MM.1S (cell line): ENCODE data around the gene KSR2.

Source experiments
- DNase-seq: peaks from one replicate; pipeline ENCODE4 v3.0.0-alpha.2; 2015
- H2AFZ ChIP-seq: fragments of 300-600 bp; sonication (generic); 2 replicates; pipeline ENCODE4 v1.6.0; 2016; ENCODE audit warnings: antibody characterized with exemption, low read length
- H3F3A ChIP-seq: fragments of 300-600 bp; sonication (generic); 2 replicates; pipeline ENCODE4 v1.6.1; 2016; ENCODE audit warnings: mild to moderate bottlenecking, antibody characterized with exemption, low read length, moderate library complexity, mixed read lengths; ENCODE audit not compliant: insufficient read depth
- H3K27ac ChIP-seq: fragments of 300-600 bp; sonication (generic); 2 replicates; pipeline ENCODE4 v1.5.1; 2016; ENCODE audit warnings: mild to moderate bottlenecking, low read length
- H3K27me3 ChIP-seq: fragments of 300-600 bp; sonication (generic); replicated peaks from 2 replicates; pipeline ENCODE4 v1.6.0; 2016; ENCODE audit warnings: low read length; ENCODE audit not compliant: insufficient read depth
- H3K36me3 ChIP-seq: fragments of 300-600 bp; sonication (generic); replicated peaks from 2 replicates; pipeline ENCODE4 v1.6.1; 2016; ENCODE audit warnings: mild to moderate bottlenecking, low read length, mixed read lengths; ENCODE audit not compliant: insufficient read depth
- H3K4me1 ChIP-seq: fragments of 300-600 bp; sonication (generic); 2 replicates; pipeline ENCODE4 v1.6.1; 2016; ENCODE audit warnings: low read length, mixed read lengths
- H3K4me2 ChIP-seq: fragments of 300-600 bp; sonication (generic); 2 replicates; pipeline ENCODE4 v1.6.0; 2016; ENCODE audit warnings: low read depth, low read length
- H3K4me3 ChIP-seq: fragments of 300-600 bp; sonication (generic); 2 replicates; pipeline ENCODE4 v1.5.1; 2016; ENCODE audit warnings: low read length, mixed read lengths
- H3K79me2 ChIP-seq: fragments of 300-600 bp; sonication (generic); 2 replicates; pipeline ENCODE4 v1.6.1; 2016; ENCODE audit warnings: mixed run types, low read length, mixed read lengths
- H3K9ac ChIP-seq: fragments of 300-600 bp; sonication (generic); 2 replicates; pipeline ENCODE4 v1.6.1; 2016; ENCODE audit warnings: low read length, mixed read lengths
- H3K9me2 ChIP-seq: fragments of 300-600 bp; sonication (generic); replicated peaks from 2 replicates; pipeline ENCODE4 v1.6.1; 2016; ENCODE audit warnings: mild to moderate bottlenecking, low read length, mixed read lengths; ENCODE audit not compliant: insufficient read depth
- H3K9me3 ChIP-seq: fragments of 300-600 bp; sonication (generic); replicated peaks from 2 replicates; pipeline ENCODE4 v1.6.1; 2016; ENCODE audit warnings: mild to moderate bottlenecking, low read length, mixed read lengths; ENCODE audit not compliant: insufficient read depth
- H4K20me1 ChIP-seq: fragments of 300-600 bp; sonication (generic); 2 replicates; pipeline ENCODE4 v1.6.1; 2016; ENCODE audit warnings: mild to moderate bottlenecking, low read length, moderate library complexity, mixed read lengths; ENCODE audit not compliant: insufficient read depth
- EZH2 ChIP-seq: fragments of 300-600 bp; sonication (generic); optimal IDR thresholded peaks from 2 replicates; pipeline ENCODE3; 2017; ENCODE audit warnings: low read depth, mild to moderate bottlenecking, antibody characterized with exemption, low read length, mixed read lengths
- EZH2phosphoT487 ChIP-seq: fragments of 300-600 bp; sonication (generic); IDR thresholded peaks from 2 replicates; pipeline ENCODE4 v1.6.1; 2018; ENCODE audit warnings: antibody characterized with exemption, low read length
- TF ChIP-seq, protein P1 (sequence below): fragments of 300-600 bp; sonication (generic); IDR thresholded peaks from 2 replicates; pipeline ENCODE4 v1.5.1; 2016; ENCODE audit warnings: antibody characterized with exemption, low read length, mixed read lengths

Gene KSR2

DNA sequence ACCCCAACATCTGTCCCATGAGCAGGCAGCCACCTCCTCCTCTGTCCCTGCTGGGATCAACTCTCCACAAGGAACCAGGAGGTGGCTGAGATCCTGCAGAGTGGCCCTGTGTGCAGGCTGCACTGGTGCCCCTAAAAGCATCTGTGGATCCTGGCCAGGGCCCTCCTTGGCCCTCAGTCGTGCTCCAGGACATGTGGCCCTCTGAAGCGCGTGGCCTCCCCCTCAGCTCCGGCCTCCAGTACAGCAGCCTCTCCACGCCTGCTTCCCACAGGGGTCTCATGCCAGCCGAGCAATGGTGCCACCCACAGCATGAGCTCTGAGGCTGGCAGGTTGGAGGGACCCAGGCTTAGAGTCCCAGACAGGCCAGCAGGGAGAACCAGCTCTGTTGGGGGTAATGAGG, 530.0 kb downstream of the KSR2 start:
- H3K4me1 ChIP-seq, result no peaks in the 10 kb centered on the region
- TF ChIP-seq EZH2phosphoT487, result no peak
- no peak for TF ChIP-seq EZH2
- TF ChIP-seq, protein P1, sequence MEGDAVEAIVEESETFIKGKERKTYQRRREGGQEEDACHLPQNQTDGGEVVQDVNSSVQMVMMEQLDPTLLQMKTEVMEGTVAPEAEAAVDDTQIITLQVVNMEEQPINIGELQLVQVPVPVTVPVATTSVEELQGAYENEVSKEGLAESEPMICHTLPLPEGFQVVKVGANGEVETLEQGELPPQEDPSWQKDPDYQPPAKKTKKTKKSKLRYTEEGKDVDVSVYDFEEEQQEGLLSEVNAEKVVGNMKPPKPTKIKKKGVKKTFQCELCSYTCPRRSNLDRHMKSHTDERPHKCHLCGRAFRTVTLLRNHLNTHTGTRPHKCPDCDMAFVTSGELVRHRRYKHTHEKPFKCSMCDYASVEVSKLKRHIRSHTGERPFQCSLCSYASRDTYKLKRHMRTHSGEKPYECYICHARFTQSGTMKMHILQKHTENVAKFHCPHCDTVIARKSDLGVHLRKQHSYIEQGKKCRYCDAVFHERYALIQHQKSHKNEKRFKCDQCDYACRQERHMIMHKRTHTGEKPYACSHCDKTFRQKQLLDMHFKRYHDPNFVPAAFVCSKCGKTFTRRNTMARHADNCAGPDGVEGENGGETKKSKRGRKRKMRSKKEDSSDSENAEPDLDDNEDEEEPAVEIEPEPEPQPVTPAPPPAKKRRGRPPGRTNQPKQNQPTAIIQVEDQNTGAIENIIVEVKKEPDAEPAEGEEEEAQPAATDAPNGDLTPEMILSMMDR, result no peak
- DNase-seq, result no peak
- H3K9me2 ChIP-seq, result no peaks in the 10 kb centered on the region
- H3K27ac ChIP-seq, result no peak overlapping the region
- no peaks in the 10 kb centered on the region for H3K79me2 ChIP-seq
- no peak overlapping the region for H3K9ac ChIP-seq
- H3K9me3 ChIP-seq, result no peaks in the 10 kb centered on the region
- H3F3A ChIP-seq, result no peaks in the 10 kb centered on the region
- 0 out of 2 replicates have a peak, but pooled peaks cover 4% of the 10 kb centered on the region for H3K27me3 ChIP-seq
- no peaks in the 10 kb centered on the region for H3K36me3 ChIP-seq
- H3K4me2 ChIP-seq, result no peak overlapping the region
- no peak overlapping the region for H3K4me3 ChIP-seq
- H4K20me1 ChIP-seq, result no peaks in the 10 kb centered on the region
- no peak overlapping the region for H2AFZ ChIP-seq

DNA sequence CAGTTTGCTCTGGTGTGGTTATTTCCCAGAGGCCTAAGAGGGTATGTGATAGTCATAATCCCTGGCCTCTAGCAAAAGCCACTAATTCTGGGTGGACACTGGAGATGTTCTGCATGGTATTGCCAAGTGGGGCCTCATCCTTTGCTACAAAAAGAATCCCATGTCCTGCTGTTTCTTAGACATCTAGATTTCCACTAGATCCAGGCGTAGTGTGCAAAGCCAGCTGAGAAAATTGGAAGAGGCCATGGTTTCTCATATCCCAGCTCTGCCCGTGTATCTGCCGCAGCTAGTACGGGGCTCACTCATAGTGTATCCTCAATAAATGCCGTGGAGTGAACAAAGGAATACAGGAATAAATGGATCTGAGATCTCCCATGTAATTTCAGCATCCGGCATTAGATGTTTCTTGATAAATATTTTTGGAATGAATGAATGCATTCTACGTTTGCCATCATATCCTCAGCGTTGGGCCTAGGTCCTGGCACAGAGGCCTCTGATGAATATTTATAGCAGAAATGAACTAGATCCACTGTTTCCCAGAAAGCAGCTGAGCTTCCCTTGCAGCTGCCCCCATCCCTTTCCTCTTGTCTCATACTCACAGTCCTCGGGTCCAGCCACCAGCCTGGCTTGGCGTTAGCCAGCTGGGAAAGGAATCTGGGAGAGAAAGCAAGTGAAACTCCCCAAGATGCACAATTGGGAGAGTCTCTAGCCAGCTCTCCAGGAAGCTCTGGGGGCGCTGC, 531.1 kb downstream of the KSR2 start:
- Histone ChIP-seq H4K20me1 (no peaks in the 10 kb centered on the region), H3K9me3 (no peaks in the 10 kb centered on the region), H3K27ac (no peak overlapping the region), H3K4me1 (no peaks in the 10 kb centered on the region), H3K9ac (no peak overlapping the region), H3K79me2 (no peaks in the 10 kb centered on the region), H2AFZ (no peak overlapping the region), H3F3A (no peaks in the 10 kb centered on the region), H3K9me2 (no peaks in the 10 kb centered on the region), H3K36me3 (no peaks in the 10 kb centered on the region), H3K27me3 (0 out of 2 replicates have a peak, but pooled peaks cover 4% of the 10 kb centered on the region), H3K4me2 (no peak overlapping the region), H3K4me3 (no peak overlapping the region)
- TF ChIP-seq, protein P1, result no peak
- TF ChIP-seq EZH2, result no peak
- DNase-seq, result no peak

DNA sequence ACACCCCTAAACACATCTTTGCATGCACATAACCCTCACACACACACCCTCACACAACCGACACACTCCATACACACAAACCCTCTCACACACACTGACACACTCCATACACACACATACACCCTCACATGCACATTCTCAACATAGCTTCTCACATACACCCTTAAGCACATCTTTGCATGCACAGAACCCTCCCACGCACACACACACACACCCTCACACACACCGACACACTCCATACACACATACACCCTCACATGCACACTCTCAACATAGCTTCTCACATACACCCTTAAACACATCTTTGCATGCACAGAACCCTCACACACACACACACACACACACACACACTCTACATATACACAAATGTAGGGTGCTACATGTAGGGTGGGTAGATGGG, 534.9 kb downstream of the KSR2 start:
- Histone ChIP-seq H3K36me3 (no peaks in the 10 kb centered on the region), H3K4me1 (no peaks in the 10 kb centered on the region), H3K27me3 (0 out of 2 replicates have a peak, but pooled peaks cover 4% of the 10 kb centered on the region), H3K4me3 (no peak overlapping the region), H4K20me1 (no peaks in the 10 kb centered on the region), H3K4me2 (no peak overlapping the region), H3K9me2 (no peaks in the 10 kb centered on the region), H3K9me3 (no peaks in the 10 kb centered on the region), H3K27ac (no peak overlapping the region), H3K79me2 (no peaks in the 10 kb centered on the region), H2AFZ (no peak overlapping the region), H3K9ac (no peak overlapping the region), H3F3A (no peaks in the 10 kb centered on the region)
- DNase-seq, result no peak
- TF ChIP-seq EZH2phosphoT487 (no peak), EZH2 (no peak)
- TF ChIP-seq, protein P1, result no peak
